ENCODE results near the gene H2AZ1.
"Not testable (repeated sequence)": the region's sequence is repeated elsewhere in the genome, so short reads cannot be mapped to it uniquely, and the experiment has no call there.

H2AZ1 gene

DNA sequence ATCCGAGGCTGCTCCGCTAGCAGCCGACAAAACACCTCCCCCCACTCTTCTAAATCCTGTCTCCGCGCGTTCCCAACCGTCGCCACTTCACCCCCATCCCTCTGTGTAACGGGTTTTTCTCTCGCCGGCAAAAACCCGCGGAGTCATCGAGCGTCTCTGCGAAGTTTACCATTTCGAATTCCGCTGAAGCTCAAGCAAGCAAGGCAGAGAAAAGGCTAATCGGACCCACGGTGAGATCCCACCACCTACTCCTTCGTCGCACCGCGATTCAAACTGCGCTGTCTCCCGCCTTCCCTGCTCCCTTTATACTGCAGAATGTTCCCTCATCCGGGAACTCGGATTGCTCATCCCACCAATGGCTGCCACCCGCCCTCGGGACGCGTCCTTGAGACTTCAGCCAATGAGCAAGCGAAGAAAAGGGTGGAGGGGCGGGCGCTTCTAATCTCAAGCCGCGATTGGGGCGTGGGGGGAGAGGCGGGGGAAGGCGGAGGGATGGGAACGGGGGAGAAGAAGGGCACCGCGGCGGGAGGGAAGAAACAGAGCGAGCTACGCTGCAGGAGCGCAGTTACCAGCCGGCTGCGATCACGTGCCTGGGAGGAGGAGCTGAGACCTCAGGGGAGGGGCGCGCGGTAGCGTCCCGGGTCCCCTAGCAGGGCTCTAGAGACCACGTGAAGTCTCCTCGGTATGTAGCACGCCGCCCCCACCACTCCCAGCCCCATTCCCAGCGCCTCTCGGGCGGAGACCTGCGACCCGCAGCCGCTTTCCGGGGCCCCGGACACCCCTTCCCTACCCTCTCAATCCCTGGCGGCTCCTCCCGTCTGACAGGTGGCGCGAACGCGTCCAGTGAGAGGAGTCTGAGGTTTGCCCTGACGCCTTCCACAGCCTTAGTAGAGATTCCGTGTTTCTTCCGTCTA is at the start of gene H2AZ1:
Gene H2AZ1, minus strand, starts transcription at position 277 of the 914 bp plus-strand sequence. Its CDS starts 105 bp downstream, at position 172.
- peak; percentile 99 for DNase-seq

GRCh38 chr4:99998062-99998867 is 48.2 kb upstream of the H2AZ1 start:
- peak; percentile 46 for DNase-seq

GRCh38 chr4:99991741-99992140 is 41.7 kb upstream of the H2AZ1 start:
- DNase-seq = no peak

DNA sequence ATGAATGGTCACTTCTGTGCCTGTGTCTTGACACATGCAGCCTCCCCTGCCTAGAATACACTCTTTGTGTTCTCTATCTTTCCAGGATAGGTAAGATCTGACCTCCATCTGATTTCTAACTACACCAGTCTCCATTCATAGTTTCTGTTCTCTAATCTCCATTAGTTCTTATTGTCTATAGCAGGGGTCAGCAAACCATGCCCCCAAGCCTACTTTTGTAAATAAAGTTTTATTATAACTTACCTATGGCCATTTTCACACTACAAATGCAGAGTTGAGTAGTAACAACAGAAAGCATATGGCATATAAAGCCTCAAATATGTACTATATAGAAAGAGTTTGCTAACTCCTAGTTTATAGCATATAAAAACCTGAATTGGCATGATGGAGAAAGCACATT is 37.6 kb upstream of the H2AZ1 start:
- DNase-seq = no peak

GRCh38 chr4:99986792-99987191 is 36.7 kb upstream of the H2AZ1 start:
- no peak for DNase-seq

GRCh38 chr4:99983289-99983943 is 33.3 kb upstream of the H2AZ1 start:
- no peak for DNase-seq

DNA sequence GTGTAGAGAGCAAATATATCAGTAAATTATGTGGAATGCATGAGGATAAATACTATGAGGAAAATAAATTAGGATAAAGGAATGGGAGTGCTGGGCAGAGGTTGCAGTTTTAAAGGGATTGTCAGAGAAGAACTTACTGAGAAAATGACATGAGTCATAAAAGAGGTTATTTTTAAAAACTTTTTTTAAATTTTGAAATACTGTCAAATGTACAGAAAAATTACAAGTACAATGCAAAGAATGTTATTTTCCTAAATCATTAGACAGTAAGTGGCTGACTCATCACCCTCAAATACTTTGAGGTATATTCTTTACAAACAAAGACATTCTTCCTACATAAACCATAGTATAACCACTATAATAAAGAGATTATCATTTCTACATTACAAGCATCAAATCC is 29.8 kb upstream of the H2AZ1 start:
- no peak for DNase-seq

- no peak for DNase-seq
Measured at GRCh38 chr4:99971453-99972111, 21.5 kb upstream of the H2AZ1 start.

- DNase-seq = no peak
Measured at GRCh38 chr4:99968330-99968729, 18.3 kb upstream of the H2AZ1 start.

DNA sequence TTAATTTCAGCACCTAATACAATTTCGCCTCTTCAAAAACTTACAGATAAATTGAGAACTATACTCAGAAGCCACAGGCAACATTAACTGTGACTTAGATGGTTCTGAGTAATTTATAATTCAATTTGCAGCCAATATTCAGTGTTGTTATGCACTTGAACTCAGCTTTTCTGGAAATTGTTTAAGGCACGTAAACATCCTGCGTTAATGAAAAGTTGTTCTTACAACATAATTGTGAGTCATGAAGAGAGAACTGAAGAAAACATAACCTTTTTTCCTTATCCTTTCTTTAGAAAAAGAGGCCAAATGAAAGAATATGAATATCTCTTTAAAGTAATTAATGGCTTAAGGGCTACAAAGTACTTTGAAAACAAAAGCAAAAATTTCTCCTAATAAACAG is 16.6 kb upstream of the H2AZ1 start:
- no peak for DNase-seq

GRCh38 chr4:99965674-99966350 is 15.7 kb upstream of the H2AZ1 start:
- no peak for DNase-seq

DNA sequence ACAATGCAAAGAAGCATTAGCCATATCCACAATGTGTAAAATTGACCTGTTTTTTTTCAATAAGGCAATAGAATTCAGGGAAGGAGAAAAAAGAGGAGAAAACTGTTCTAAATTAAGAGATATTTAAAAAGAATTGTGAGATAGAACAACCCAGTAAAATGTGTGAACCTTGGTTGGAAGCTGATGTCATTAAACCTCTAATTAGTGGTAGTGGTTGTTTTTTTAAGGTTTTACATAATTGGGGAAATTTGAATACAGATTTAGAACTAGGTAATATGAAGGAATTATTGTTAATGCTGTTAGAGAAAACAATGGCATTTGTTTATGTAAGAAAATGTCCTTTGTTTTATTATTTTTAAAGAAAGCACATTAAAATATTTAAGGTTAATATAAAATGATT is 15.1 kb upstream of the H2AZ1 start:
- DNase-seq = no peak

GRCh38 chr4:99961711-99962110 is 11.6 kb upstream of the H2AZ1 start:
- no peak for DNase-seq

DNA sequence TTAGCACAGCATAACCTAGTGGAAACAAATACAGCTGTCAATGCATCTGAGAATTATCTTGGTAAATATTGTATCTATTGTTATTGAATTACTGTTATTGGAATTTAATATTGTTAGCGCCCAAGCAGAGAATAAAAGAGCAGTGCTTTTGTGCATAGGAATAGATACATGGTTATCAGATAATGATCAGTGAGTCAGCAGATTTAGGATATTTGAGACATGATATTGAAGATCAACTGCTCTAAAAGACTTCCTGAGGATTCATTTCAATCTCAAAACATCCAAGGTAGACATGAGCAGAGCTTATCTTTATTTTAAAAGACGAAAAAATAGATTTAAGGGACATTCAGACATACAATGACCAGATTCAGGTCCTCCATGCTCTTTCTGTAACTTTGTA is 10.6 kb upstream of the H2AZ1 start:
- no peak for DNase-seq

- DNase-seq = not testable (repeated sequence)
Measured at GRCh38 chr4:99958207-99958606, 8.1 kb upstream of the H2AZ1 start.

DNA sequence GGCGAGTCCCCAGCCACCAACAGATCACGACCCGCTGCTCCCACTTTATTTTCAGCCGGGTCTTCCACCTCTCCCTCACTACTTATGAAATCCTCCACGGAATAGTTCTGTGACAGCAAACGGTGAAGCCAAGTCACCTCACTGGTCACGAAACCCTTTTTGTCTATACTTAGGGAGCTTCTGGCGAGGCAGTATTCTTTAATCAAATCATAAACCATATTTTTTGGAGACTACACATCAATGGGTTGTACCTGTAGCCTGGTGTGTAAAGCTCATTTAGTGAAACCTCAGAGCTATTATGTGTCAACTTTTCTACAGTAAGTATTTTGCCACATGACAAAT is 809 bp upstream of the H2AZ1 start:
- no peak for DNase-seq

- peak; percentile 95 for DNase-seq
Measured at GRCh38 chr4:99949034-99949998, 759 bp downstream of the H2AZ1 start.

DNA sequence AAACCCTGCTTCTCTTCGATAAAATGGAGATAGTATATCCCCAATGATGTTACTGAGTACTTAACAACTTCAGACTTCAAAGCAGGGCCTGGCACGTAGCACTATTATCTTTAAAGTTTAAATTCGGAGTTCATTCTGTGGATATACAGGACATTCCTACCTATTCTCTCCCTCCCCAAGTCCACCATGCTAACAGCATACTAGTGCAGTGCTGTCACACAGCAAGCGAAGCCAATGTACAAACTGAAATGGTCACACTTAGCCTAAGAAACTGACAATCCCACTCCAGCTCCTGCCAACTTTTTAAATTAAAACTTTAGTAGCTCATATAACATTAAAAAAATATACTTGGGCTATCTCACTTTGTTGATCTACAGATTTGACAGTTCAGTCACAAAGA is 2.5 kb downstream of the H2AZ1 start:
- DNase-seq = no peak

GRCh38 chr4:99947190-99947578 is 2.9 kb downstream of the H2AZ1 start:
- DNase-seq = peak; percentile 20

- peak; percentile 66 for DNase-seq
Measured at GRCh38 chr4:99946356-99947189, 3.5 kb downstream of the H2AZ1 start, which contains the start of gene DNAJB14. Gene DNAJB14 (minus strand): TSS chr4:99946618. CDS start chr4:99946571, 47 bp downstream.

Measured in NCI-H1436 (cell line).